Mesothelial cell of epicardium (in vitro differentiated cells): ENCODE data around the gene RTP5. TPM values are rescaled to one million over a fixed set of nuclear protein-coding genes. Genes with fewer than 3 reads are reported as not detected.

Source experiments
- DNase-seq, 2 experiments: peaks; one replicate each; pipeline ENCODE4 v3.0.0; 2021; ENCODE audit warnings: low spot score in 2 of 2; ENCODE audit not compliant: unreplicated experiment in 2 of 2
- H3K27ac Mint-ChIP-seq: 2 replicates; pipeline ENCODE4 v1.8.0; 2021; ENCODE audit warnings: mixed read lengths
- H3K27me3 Mint-ChIP-seq: 2 replicates; pipeline ENCODE4 v1.8.0; 2021; ENCODE audit warnings: low read depth, mixed read lengths
- H3K36me3 Mint-ChIP-seq: 2 replicates; pipeline ENCODE4 v1.8.0; 2021; ENCODE audit warnings: mixed read lengths
- H3K4me1 Mint-ChIP-seq: 2 replicates; pipeline ENCODE4 v1.8.0; 2021; ENCODE audit warnings: mixed read lengths
- H3K4me3 Mint-ChIP-seq: 2 replicates; pipeline ENCODE4 v1.8.0; 2021; ENCODE audit warnings: mild to moderate bottlenecking, moderate library complexity, mixed read lengths
- H3K9me3 Mint-ChIP-seq: 2 replicates; pipeline ENCODE4 v1.8.0; 2021; ENCODE audit warnings: mixed read lengths
- total RNA-seq: library from RNA; stranded (reverse); gene quantifications from 3 replicates; pipeline ENCODE4 v1.2.1, GENCODE V29; 2021
- TF ChIP-seq, protein P1 (sequence below): fragments of 200-600 bp; sonication (generic); IDR thresholded peaks from one replicate; pipeline ENCODE4 v1.5.0; 2021; ENCODE audit warnings: antibody characterized with exemption; ENCODE audit not compliant: unreplicated experiment

The RTP5 gene
- total RNA-seq, 1 donor from 2014 or later, result not detected

DNA sequence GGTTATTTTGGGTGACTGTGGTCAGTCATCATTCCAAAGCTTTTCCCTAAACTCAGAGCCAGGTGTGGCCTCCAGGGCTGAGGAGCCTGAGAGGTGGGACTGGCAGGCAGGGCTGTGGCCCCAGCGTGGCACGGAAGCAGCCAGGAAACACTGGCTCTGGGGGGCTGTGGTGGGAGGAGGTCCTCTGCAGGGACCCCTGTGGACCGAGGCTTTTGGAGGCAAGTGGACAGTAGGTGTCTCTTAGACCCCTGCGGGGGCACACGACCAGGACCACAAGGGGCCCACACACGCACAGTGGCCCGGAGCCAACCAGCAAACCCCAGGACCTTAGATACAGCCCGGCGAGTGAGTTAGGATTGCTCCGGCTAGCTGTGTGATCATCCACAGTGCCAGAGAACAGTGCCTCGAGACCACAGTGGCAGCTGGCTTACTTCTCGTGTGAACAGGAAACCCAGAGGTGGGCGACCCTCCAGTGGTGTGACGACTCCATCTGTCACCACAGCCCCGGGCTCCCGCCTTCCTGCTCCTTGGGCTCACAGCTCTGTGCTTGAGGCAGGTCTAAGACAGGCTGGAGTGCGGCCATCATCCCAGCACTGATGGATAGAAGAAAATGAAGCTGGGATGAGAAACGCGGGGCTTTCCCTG, 1.6 kb upstream of the RTP5 start:
- TF ChIP-seq, protein P1, sequence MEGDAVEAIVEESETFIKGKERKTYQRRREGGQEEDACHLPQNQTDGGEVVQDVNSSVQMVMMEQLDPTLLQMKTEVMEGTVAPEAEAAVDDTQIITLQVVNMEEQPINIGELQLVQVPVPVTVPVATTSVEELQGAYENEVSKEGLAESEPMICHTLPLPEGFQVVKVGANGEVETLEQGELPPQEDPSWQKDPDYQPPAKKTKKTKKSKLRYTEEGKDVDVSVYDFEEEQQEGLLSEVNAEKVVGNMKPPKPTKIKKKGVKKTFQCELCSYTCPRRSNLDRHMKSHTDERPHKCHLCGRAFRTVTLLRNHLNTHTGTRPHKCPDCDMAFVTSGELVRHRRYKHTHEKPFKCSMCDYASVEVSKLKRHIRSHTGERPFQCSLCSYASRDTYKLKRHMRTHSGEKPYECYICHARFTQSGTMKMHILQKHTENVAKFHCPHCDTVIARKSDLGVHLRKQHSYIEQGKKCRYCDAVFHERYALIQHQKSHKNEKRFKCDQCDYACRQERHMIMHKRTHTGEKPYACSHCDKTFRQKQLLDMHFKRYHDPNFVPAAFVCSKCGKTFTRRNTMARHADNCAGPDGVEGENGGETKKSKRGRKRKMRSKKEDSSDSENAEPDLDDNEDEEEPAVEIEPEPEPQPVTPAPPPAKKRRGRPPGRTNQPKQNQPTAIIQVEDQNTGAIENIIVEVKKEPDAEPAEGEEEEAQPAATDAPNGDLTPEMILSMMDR, result no peak
- H3K27me3 Mint-ChIP-seq, result peaks cover 38% of the 10 kb centered on the region
- peaks cover 5% of the 10 kb centered on the region for H3K9me3 Mint-ChIP-seq
- peaks cover 2% of the 10 kb centered on the region for H3K4me1 Mint-ChIP-seq
- no peak overlapping the region for H3K27ac Mint-ChIP-seq
- H3K4me3 Mint-ChIP-seq, result no peak overlapping the region
- DNase-seq, result no peak
- no peaks in the 10 kb centered on the region for H3K36me3 Mint-ChIP-seq

GRCh38 chr2:241868661-241869081, 858 bp upstream of the RTP5 start:
- peaks cover 35% of the 10 kb centered on the region for H3K27me3 Mint-ChIP-seq

GRCh38 chr2:241870081-241870541, 582 bp downstream of the RTP5 start:
- Mint-ChIP-seq H3K27ac (no peak overlapping the region), H3K36me3 (no peaks in the 10 kb centered on the region), H3K27me3 (peaks cover 26% of the 10 kb centered on the region), H3K4me1 (peaks cover 2% of the 10 kb centered on the region), H3K9me3 (peaks cover under 1% of the 10 kb centered on the region), H3K4me3 (no peak overlapping the region)
- TF ChIP-seq, protein P1, result no peak
- no peak for DNase-seq

More at GRCh38 chr2:241868661-241869081, 858 bp upstream of the RTP5 start:
- no peak overlapping the region for H3K27ac Mint-ChIP-seq
- no peak overlapping the region for H3K4me3 Mint-ChIP-seq
- no peak for DNase-seq
- H3K4me1 Mint-ChIP-seq, result peaks cover 2% of the 10 kb centered on the region
- peaks cover 5% of the 10 kb centered on the region for H3K9me3 Mint-ChIP-seq
- H3K36me3 Mint-ChIP-seq, result no peaks in the 10 kb centered on the region
- TF ChIP-seq, protein P1, result no peak

- Mint-ChIP-seq H3K36me3 (no peaks in the 10 kb centered on the region), H3K27ac (no peak overlapping the region), H3K4me3 (no peak overlapping the region), H3K27me3 (peaks cover 18% of the 10 kb centered on the region), H3K9me3 (peaks cover 6% of the 10 kb centered on the region), H3K4me1 (peaks cover 2% of the 10 kb centered on the region)
- no peak for DNase-seq
- TF ChIP-seq, protein P1, result no peak
Observed at GRCh38 chr2:241870611-241871537, 1.3 kb downstream of the RTP5 start.

DNA sequence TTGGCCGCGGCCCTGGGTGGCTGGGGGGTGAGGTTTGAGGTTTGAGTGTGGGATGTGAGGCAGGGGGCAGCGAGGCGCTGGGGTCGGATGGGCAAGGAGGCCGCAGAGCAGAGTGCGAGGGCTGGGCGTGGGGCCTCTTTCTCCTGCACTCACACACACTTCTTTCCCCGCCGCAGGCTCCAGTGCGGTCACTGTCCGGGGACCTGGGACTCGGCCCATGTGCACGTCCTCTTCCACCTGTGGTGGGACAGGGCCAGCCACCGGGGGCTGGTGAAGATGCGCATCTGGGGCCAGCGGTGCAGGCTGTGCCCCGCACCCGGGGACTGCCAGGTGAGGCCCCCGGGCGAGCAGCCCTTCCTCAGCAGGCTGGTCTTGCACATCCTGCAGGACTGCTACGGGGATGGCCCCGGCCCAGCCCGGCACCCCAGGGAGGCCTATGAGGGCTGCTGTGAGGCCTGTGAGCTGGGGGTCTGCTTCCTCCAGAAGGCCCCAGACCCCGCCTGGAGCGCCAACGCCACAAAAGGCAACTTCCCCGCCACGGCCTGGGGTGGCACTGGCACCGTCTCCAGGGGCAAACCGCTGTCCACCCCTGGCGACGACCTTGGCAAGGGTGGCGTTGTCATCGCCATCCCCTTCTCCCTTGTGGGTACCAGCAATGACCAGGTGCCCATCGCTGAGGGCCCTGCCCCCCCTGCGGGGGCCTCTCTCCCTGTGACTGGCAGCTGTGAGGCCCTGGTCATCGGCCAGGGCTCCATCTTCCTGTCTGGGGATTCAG, 2.2 kb downstream of the RTP5 start:
- no peak for DNase-seq
- TF ChIP-seq, protein P1, result no peak
- Mint-ChIP-seq H3K4me3 (no peak overlapping the region), H3K9me3 (peaks cover 6% of the 10 kb centered on the region), H3K27me3 (peaks cover 17% of the 10 kb centered on the region), H3K36me3 (no peaks in the 10 kb centered on the region), H3K4me1 (peaks cover 2% of the 10 kb centered on the region), H3K27ac (no peak overlapping the region)
